ENCODE measurements around the gene ENTREP3.

DNA sequence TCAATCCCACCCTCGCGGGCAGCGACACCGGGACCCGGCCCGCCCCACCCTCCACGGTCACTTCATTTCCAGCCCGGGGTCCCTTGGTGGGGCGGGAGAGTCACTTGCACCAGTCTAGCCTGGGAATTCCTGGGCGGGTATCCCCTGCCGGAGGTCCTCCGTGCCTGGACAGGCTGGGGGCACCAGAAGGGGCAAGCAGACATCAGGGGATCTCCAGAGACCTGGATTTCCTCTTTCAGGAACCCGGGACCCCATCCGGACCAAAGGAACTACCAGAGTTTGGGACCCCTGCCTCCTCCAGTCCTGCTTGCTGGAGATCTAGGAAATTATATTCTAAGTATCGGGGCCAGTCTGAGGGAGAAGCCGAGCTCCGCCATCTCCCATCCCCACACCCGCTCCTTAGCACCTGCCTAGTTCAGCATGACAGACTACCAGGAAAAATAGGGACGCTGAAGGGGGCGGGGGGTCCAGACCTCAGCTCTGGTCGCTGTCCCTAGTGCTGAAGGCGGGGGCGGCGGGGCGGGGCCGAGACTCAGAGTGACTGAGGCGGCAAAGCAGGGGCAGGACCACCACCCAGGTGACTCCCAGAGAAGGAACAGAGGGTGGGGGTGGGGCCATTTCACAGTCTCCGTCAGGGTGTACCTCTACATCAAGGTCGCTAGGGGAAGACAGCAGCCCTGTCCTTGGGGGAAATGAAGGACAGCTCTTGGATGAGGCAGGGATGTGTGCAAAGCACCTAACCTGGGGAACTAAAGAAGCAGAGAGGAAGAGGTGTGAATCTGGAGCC, 22.8 kb upstream of the ENTREP3 start:
- TF ChIP-seq, protein P1, sequence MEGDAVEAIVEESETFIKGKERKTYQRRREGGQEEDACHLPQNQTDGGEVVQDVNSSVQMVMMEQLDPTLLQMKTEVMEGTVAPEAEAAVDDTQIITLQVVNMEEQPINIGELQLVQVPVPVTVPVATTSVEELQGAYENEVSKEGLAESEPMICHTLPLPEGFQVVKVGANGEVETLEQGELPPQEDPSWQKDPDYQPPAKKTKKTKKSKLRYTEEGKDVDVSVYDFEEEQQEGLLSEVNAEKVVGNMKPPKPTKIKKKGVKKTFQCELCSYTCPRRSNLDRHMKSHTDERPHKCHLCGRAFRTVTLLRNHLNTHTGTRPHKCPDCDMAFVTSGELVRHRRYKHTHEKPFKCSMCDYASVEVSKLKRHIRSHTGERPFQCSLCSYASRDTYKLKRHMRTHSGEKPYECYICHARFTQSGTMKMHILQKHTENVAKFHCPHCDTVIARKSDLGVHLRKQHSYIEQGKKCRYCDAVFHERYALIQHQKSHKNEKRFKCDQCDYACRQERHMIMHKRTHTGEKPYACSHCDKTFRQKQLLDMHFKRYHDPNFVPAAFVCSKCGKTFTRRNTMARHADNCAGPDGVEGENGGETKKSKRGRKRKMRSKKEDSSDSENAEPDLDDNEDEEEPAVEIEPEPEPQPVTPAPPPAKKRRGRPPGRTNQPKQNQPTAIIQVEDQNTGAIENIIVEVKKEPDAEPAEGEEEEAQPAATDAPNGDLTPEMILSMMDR (IDR thresholded peaks at IDR 0.05), result no peak
- no peak for TF ChIP-seq POLR2A (IDR thresholded peaks at IDR 0.05)

Measured in ovary (tissue), 3 donors.